GM21825 (cell line): ENCODE data around the gene CNTD1.

ENCODE experiments used
- ATAC-seq: cut with Tn5 transposase; IDR thresholded peaks from one replicate; pipeline ENCODE4 v1.9.1; 2021; ENCODE audit warnings: mild to moderate bottlenecking, moderate library complexity; ENCODE audit not compliant: unreplicated experiment

The CNTD1 gene

GRCh38 chr17:42803074-42803883, 4.6 kb downstream of the CNTD1 start:
- ATAC-seq, result no peak

- no peak for ATAC-seq
These were observed 6.3 kb downstream of the CNTD1 start for GRCh38 chr17:42804918-42805367.

- no peak for ATAC-seq
These were observed 7.6 kb downstream of the CNTD1 start for GRCh38 chr17:42806249-42806648.

GRCh38 chr17:42809250-42809649, 10.6 kb downstream of the CNTD1 start:
- ATAC-seq, result no peak

GRCh38 chr17:42814633-42815399, 16.2 kb downstream of the CNTD1 start:
- ATAC-seq, result no peak

- no peak for ATAC-seq
These were observed 19.2 kb downstream of the CNTD1 start for GRCh38 chr17:42817866-42818265.

- no peak for ATAC-seq
These were observed 19.7 kb downstream of the CNTD1 start for GRCh38 chr17:42818379-42818778.

- ATAC-seq, result no peak
These were observed 21.4 kb downstream of the CNTD1 start for GRCh38 chr17:42819939-42820535.

GRCh38 chr17:42821176-42821575, 22.5 kb downstream of the CNTD1 start:
- no peak for ATAC-seq

- ATAC-seq, result no peak
These were observed 28.8 kb downstream of the CNTD1 start for GRCh38 chr17:42827472-42827871.

- ATAC-seq, result no peak
These were observed 32.3 kb downstream of the CNTD1 start for GRCh38 chr17:42830971-42831370.

GRCh38 chr17:42832213-42832933, 33.7 kb downstream of the CNTD1 start:
- ATAC-seq, result no peak

- peak; percentile 86 for ATAC-seq
These were observed 34.5 kb downstream of the CNTD1 start, which contains the start of gene PSME3 for GRCh38 chr17:42832934-42833766. Gene PSME3 (plus strand): TSS chr17:42833397. CDS start chr17:42833632, 235 bp downstream.

- ATAC-seq, result no peak
These were observed 35.2 kb downstream of the CNTD1 start for GRCh38 chr17:42833767-42834422.

- ATAC-seq, result no peak
These were observed 37.1 kb downstream of the CNTD1 start for GRCh38 chr17:42835732-42836131.

- ATAC-seq, result no peak
These were observed 43.5 kb downstream of the CNTD1 start for GRCh38 chr17:42841975-42842685.

GRCh38 chr17:42843358-42843934, 44.8 kb downstream of the CNTD1 start:
- no peak for ATAC-seq

GRCh38 chr17:42844271-42844670, 45.6 kb downstream of the CNTD1 start, which contains the start of gene AOC2:
Gene AOC2 (plus strand): TSS chr17:42844580. CDS start chr17:42844627, 47 bp downstream.
- ATAC-seq, result no peak
